Stimulated activated CD8-positive, alpha-beta memory T cell treated with anti-CD3 and anti-CD28 coated beads, Interleukin-2, amount 100 ng/mL, for 1 hour (primary cell): Measurements from ENCODE around the gene ATXN2.

Experiments used
- DNase-seq, 2 donors: peaks; one replicate each; pipeline ENCODE4 v3.0.0-alpha.2; 2020; ENCODE audit warnings: low read depth in 2 of 2

Gene ATXN2

GRCh38 chr12:111436811-111437210 lies 162.3 kb downstream of the ATXN2 start:
- no peak for DNase-seq

- no peak for DNase-seq
Measured at GRCh38 chr12:111436266-111436665, 162.8 kb downstream of the ATXN2 start.

- DNase-seq: no peak
Measured at GRCh38 chr12:111435661-111436201, 163.4 kb downstream of the ATXN2 start.

- DNase-seq: peak; percentile 72 to 79
Measured at GRCh38 chr12:111434680-111435338, 164.3 kb downstream of the ATXN2 start.

- no peak for DNase-seq
Measured at GRCh38 chr12:111434049-111434448, 165.1 kb downstream of the ATXN2 start.

- DNase-seq: no peak
Measured at GRCh38 chr12:111431772-111432171, 167.3 kb downstream of the ATXN2 start.

GRCh38 chr12:111430433-111431353 lies 168.4 kb downstream of the ATXN2 start:
- peak; percentile 34 to 58 for DNase-seq

GRCh38 chr12:111429828-111430432 lies 169.2 kb downstream of the ATXN2 start:
- DNase-seq: peak; percentile 57 to 62

GRCh38 chr12:111428728-111429175 lies 170.4 kb downstream of the ATXN2 start:
- DNase-seq: no peak

GRCh38 chr12:111428081-111428727 lies 170.9 kb downstream of the ATXN2 start:
- DNase-seq: no peak

GRCh38 chr12:111427417-111428074 lies 171.6 kb downstream of the ATXN2 start:
- no peak for DNase-seq

GRCh38 chr12:111426344-111427185 lies 172.6 kb downstream of the ATXN2 start:
- no peak for DNase-seq

GRCh38 chr12:111425655-111426054 lies 173.5 kb downstream of the ATXN2 start:
- DNase-seq: no peak

- no peak for DNase-seq
Measured at GRCh38 chr12:111424793-111425251, 174.3 kb downstream of the ATXN2 start.

GRCh38 chr12:111424189-111424792 lies 174.8 kb downstream of the ATXN2 start:
- no peak for DNase-seq

GRCh38 chr12:111420494-111420893 lies 178.6 kb downstream of the ATXN2 start:
- no peak for DNase-seq

- no peak for DNase-seq
Measured at GRCh38 chr12:111419784-111420183, 179.3 kb downstream of the ATXN2 start.

GRCh38 chr12:111418594-111418880 lies 180.6 kb downstream of the ATXN2 start:
- DNase-seq: no peak

- no peak for DNase-seq
Measured at GRCh38 chr12:111417784-111418593, 181.1 kb downstream of the ATXN2 start.
